HepG2 (cell line): ENCODE data around the gene FAM222B. TPM values are rescaled to one million over a fixed set of nuclear protein-coding genes. Genes with fewer than 3 reads are reported as not detected.

Source experiments
- CBX5 ChIP-seq: sonication (generic); formaldehyde crosslinking; IDR thresholded peaks from 2 replicates; pipeline ENCODE4 v1.4.0; 2020; ENCODE audit warnings: missing genetic modification reagents, borderline replicate concordance
- CCDC6 ChIP-seq: sonication (generic); formaldehyde crosslinking; IDR thresholded peaks from 2 replicates; pipeline ENCODE4 v1.8.1; 2022; ENCODE audit warnings: mild to moderate bottlenecking, missing genetic modification reagents, moderate library complexity
- FOXA3 ChIP-seq: IDR thresholded peaks from 2 replicates; pipeline ENCODE4 v1.6.1; 2016; ENCODE audit warnings: missing genetic modification reagents, missing compliant biosample characterization
- FOXC1 ChIP-seq: sonication (generic); formaldehyde crosslinking; IDR thresholded peaks from 2 replicates; pipeline ENCODE4 v1.8.0; 2022; ENCODE audit warnings: mild to moderate bottlenecking, missing genetic modification reagents, borderline replicate concordance
- PAF1 ChIP-seq: IDR thresholded peaks from 2 replicates; pipeline ENCODE4 v1.6.1; 2016; ENCODE audit warnings: missing genetic modification reagents, missing compliant biosample characterization
- POGZ ChIP-seq: sonication (generic); formaldehyde crosslinking; IDR thresholded peaks from 2 replicates; pipeline ENCODE4 v1.4.0; 2020; ENCODE audit warnings: mild to moderate bottlenecking, missing genetic modification reagents
- TCF7L2 ChIP-seq: IDR thresholded peaks from 2 replicates; pipeline ENCODE4 v1.6.1; 2011; ENCODE audit warnings: mild to moderate bottlenecking, low read depth, low read length, moderate library complexity
- ZFX ChIP-seq: sonication (generic); formaldehyde crosslinking; IDR thresholded peaks from 2 replicates; pipeline ENCODE4 v1.4.0; 2020; ENCODE audit warnings: mild to moderate bottlenecking, low read depth, missing genetic modification reagents, moderate library complexity
- ZNF205 ChIP-seq: IDR thresholded peaks from 2 replicates; pipeline ENCODE4 v1.6.1; 2018; ENCODE audit warnings: missing biosample characterization, missing genetic modification reagents
- ZNF232 ChIP-seq: sonication (generic); formaldehyde crosslinking; IDR thresholded peaks from 2 replicates; pipeline ENCODE4 v1.4.0; 2020; ENCODE audit warnings: missing genetic modification reagents, borderline replicate concordance
- ZNF296 ChIP-seq: sonication (generic); formaldehyde crosslinking; conservative IDR thresholded peaks from 2 replicates; pipeline ENCODE4 v1.5.0; 2020; ENCODE audit warnings: mild to moderate bottlenecking, missing genetic modification reagents
- ZNF672 ChIP-seq: sonication (generic); formaldehyde crosslinking; IDR thresholded peaks from 2 replicates; pipeline ENCODE4 v1.8.1; 2022; ENCODE audit warnings: missing genetic modification reagents
- ZNF747 ChIP-seq: sonication (generic); formaldehyde crosslinking; IDR thresholded peaks from 2 replicates; pipeline ENCODE4 v1.8.1; 2023; ENCODE audit warnings: missing genetic modification reagents, mild to moderate bottlenecking, borderline replicate concordance
- ZSCAN12 ChIP-seq: sonication (generic); formaldehyde crosslinking; IDR thresholded peaks from 2 replicates; pipeline ENCODE4 v1.9.0; 2021; ENCODE audit warnings: mild to moderate bottlenecking, missing genetic modification reagents
- polyA plus RNA-seq, 8 experiments: library from polyadenylated mRNA; depleted of rRNA in 3 of 8; stranded (reverse) in 7 of 8; unstranded in 1 of 8; fragments of >200 nt; fragmentation: Illumina TruSeq in 4 of 8; extraction: Trizol in 4 of 8; gene quantifications; 2 replicates each; pipeline versions ENCODE4 v1.2.1 to v1.2.3, GENCODE V29; 2011 to 2016; ENCODE audit warnings: low read depth in 4 of 8, missing spikeins in 1 of 8, mixed read lengths in 1 of 8; ENCODE audit not compliant: insufficient read depth in 1 of 8
- total RNA-seq, 5 experiments: library from RNA; depleted of rRNA; stranded (reverse); fragments of >200 nt; fragmentation: Illumina TruSeq; extraction: Trizol; gene quantifications; 2 replicates each; pipeline ENCODE4 v1.2.3, GENCODE V29; 2016; ENCODE audit warnings: low read depth in 1 of 5
- TF ChIP-seq, protein P1 (sequence below): sonication (generic); formaldehyde crosslinking; IDR thresholded peaks from 2 replicates; pipeline ENCODE4 v1.9.0; 2022; ENCODE audit warnings: missing genetic modification reagents, mild to moderate bottlenecking, borderline replicate concordance
- TF ChIP-seq, protein P2 (sequence below): sonication (generic); formaldehyde crosslinking; IDR thresholded peaks from 2 replicates; pipeline ENCODE4 v1.5.0; 2020; ENCODE audit warnings: mild to moderate bottlenecking, missing genetic modification reagents, borderline replicate concordance
- TF ChIP-seq, protein P3 (sequence below): sonication (generic); formaldehyde crosslinking; IDR thresholded peaks from 2 replicates; pipeline ENCODE4 v1.8.0; 2022; ENCODE audit warnings: mild to moderate bottlenecking, missing genetic modification reagents
- TF ChIP-seq, protein P4 (sequence below): sonication (generic); formaldehyde crosslinking; IDR thresholded peaks from 2 replicates; pipeline ENCODE4 v1.8.0; 2023; ENCODE audit warnings: mild to moderate bottlenecking, missing genetic modification reagents
- TF ChIP-seq, protein P5 (sequence below): sonication (generic); formaldehyde crosslinking; IDR thresholded peaks from 2 replicates; pipeline ENCODE4 v1.8.1; 2023; ENCODE audit warnings: mild to moderate bottlenecking, inconsistent platforms, moderate library complexity, missing genetic modification reagents, borderline replicate concordance

Gene FAM222B
- total and polyA plus RNA-seq, 2 of the 13 experiments (the other 11 are each of a cell fraction or from before 2014, with no cell fraction given): 3.5 to 7.3 TPM

DNA sequence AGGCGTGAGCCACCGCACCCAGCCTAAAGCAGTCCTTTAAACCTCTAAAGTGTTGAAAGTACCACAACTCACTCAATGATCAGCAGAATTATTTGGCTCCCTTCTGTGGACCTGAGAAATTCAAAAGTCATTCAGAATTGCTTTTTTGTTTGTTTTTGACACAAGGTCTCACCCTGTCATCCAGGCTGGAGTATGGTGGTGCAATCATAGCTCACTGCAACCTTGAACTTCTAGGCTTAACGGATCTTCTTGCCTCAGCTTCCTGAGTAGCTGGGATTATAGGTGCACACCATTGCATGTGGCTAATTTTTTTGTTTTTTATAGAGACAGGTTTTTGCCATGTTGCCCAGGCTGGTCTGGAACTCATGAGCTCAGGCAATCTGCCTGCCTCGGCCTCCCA is 54.5 kb downstream of the FAM222B start (continued):
- TF ChIP-seq, protein P1, sequence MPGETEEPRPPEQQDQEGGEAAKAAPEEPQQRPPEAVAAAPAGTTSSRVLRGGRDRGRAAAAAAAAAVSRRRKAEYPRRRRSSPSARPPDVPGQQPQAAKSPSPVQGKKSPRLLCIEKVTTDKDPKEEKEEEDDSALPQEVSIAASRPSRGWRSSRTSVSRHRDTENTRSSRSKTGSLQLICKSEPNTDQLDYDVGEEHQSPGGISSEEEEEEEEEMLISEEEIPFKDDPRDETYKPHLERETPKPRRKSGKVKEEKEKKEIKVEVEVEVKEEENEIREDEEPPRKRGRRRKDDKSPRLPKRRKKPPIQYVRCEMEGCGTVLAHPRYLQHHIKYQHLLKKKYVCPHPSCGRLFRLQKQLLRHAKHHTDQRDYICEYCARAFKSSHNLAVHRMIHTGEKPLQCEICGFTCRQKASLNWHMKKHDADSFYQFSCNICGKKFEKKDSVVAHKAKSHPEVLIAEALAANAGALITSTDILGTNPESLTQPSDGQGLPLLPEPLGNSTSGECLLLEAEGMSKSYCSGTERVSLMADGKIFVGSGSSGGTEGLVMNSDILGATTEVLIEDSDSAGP (CRISPR knock-in tag): no peak
- TF ChIP-seq PAF1 (no peak), CCDC6 (CRISPR knock-in tag) (no peak), ZSCAN12 (CRISPR knock-in tag) (no peak), ZNF232 (CRISPR knock-in tag) (no peak), ZNF747 (CRISPR knock-in tag) (0 out of 2 replicates have a peak, but pooled peaks have one; percentile 39), ZNF205 (CRISPR knock-in tag) (no peak), CBX5 (CRISPR knock-in tag) (0 out of 2 replicates have a peak, but pooled peaks have one; percentile 54), TCF7L2 (no peak), FOXA3 (CRISPR knock-in tag) (peak; percentile 74), FOXC1 (CRISPR knock-in tag) (no peak), ZNF296 (CRISPR knock-in tag) (no peak), ZFX (CRISPR knock-in tag) (no peak), POGZ (CRISPR knock-in tag) (no peak), ZNF672 (CRISPR knock-in tag) (no peak)
- TF ChIP-seq, protein P2, sequence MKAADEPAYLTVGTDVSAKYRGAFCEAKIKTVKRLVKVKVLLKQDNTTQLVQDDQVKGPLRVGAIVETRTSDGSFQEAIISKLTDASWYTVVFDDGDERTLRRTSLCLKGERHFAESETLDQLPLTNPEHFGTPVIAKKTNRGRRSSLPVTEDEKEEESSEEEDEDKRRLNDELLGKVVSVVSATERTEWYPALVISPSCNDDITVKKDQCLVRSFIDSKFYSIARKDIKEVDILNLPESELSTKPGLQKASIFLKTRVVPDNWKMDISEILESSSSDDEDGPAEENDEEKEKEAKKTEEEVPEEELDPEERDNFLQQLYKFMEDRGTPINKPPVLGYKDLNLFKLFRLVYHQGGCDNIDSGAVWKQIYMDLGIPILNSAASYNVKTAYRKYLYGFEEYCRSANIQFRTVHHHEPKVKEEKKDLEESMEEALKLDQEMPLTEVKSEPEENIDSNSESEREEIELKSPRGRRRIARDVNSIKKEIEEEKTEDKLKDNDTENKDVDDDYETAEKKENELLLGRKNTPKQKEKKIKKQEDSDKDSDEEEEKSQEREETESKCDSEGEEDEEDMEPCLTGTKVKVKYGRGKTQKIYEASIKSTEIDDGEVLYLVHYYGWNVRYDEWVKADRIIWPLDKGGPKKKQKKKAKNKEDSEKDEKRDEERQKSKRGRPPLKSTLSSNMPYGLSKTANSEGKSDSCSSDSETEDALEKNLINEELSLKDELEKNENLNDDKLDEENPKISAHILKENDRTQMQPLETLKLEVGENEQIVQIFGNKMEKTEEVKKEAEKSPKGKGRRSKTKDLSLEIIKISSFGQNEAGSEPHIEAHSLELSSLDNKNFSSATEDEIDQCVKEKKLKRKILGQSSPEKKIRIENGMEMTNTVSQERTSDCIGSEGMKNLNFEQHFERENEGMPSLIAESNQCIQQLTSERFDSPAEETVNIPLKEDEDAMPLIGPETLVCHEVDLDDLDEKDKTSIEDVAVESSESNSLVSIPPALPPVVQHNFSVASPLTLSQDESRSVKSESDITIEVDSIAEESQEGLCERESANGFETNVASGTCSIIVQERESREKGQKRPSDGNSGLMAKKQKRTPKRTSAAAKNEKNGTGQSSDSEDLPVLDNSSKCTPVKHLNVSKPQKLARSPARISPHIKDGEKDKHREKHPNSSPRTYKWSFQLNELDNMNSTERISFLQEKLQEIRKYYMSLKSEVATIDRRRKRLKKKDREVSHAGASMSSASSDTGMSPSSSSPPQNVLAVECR: peak; percentile 30; the same call in 1 of the 2 replicates
- TF ChIP-seq, protein P3, sequence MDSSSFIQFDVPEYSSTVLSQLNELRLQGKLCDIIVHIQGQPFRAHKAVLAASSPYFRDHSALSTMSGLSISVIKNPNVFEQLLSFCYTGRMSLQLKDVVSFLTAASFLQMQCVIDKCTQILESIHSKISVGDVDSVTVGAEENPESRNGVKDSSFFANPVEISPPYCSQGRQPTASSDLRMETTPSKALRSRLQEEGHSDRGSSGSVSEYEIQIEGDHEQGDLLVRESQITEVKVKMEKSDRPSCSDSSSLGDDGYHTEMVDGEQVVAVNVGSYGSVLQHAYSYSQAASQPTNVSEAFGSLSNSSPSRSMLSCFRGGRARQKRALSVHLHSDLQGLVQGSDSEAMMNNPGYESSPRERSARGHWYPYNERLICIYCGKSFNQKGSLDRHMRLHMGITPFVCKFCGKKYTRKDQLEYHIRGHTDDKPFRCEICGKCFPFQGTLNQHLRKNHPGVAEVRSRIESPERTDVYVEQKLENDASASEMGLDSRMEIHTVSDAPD (CRISPR knock-in tag): no peak
- TF ChIP-seq, protein P4, sequence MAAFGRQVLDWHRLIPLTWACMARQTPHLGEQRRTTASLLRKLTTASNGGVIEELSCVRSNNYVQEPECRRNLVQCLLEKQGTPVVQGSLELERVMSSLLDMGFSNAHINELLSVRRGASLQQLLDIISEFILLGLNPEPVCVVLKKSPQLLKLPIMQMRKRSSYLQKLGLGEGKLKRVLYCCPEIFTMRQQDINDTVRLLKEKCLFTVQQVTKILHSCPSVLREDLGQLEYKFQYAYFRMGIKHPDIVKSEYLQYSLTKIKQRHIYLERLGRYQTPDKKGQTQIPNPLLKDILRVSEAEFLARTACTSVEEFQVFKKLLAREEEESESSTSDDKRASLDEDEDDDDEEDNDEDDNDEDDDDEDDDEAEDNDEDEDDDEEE: no peak
- TF ChIP-seq, protein P5, sequence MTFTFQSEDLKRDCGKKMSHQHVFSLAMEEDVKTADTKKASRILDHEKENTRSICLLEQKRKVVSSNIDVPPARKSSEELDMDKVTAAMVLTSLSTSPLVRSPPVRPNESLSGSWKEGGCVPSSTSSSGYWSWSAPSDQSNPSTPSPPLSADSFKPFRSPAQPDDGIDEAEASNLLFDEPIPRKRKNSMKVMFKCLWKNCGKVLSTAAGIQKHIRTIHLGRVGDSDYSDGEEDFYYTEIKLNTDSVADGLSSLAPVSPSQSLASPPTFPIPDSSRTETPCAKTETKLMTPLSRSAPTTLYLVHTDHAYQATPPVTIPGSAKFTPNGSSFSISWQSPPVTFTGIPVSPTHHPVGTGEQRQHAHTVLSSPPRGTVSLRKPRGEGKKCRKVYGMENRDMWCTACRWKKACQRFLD (CRISPR knock-in tag): no peak
